Mammary microvascular endothelial cell (primary cell): Measurements from ENCODE around the gene KLHL26. TPM values are rescaled to one million over a fixed set of nuclear protein-coding genes. Genes with fewer than 3 reads are reported as not detected.

Experiments
- total RNA-seq: library from RNA; depleted of rRNA; stranded (reverse); fragments of >200 nt; gene quantifications from 2 replicates; pipeline ENCODE4 v1.2.3, GENCODE V29; 2015

Gene KLHL26, protein sequence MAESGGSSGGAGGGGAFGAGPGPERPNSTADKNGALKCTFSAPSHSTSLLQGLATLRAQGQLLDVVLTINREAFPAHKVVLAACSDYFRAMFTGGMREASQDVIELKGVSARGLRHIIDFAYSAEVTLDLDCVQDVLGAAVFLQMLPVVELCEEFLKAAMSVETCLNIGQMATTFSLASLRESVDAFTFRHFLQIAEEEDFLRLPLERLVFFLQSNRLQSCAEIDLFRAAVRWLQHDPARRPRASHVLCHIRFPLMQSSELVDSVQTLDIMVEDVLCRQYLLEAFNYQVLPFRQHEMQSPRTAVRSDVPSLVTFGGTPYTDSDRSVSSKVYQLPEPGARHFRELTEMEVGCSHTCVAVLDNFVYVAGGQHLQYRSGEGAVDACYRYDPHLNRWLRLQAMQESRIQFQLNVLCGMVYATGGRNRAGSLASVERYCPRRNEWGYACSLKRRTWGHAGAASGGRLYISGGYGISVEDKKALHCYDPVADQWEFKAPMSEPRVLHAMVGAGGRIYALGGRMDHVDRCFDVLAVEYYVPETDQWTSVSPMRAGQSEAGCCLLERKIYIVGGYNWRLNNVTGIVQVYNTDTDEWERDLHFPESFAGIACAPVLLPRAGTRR
- total RNA-seq: 3.4 and 5.4 TPM in 2 replicates

DNA sequence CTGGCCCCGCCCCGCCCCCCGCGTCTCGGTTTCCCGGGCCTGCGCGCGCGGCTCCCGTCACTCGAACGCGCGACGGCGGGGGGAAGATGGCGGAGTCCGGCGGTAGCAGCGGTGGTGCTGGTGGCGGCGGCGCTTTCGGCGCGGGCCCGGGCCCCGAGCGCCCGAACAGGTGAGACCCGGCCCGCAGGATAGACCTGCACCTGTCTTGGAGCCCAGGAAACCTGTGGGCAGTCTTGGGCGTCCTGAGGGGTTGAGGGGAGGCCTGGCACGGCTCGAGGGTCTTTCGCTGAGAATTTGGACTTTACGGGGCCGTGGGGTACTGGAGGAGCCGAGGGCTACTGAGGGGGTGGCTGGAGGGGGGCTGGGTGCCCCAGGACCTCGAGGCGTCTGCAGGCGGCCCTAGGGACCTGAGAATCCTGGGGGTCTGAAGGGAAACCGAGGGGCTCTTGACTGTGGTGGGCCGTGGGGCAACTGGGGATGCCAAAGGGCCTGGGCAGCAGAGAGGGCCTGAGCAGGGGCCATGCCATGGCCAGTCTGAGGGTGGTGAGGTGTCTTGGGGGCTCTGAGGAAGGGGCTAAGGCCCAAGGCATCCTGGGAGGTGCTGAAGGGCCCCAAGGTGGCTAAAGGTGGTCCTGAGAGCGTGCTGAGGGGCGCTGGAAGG lies at the start of gene KLHL26:
Gene KLHL26 (plus strand): TSS at position 60 of the 661 bp plus-strand sequence. CDS start 27 bp downstream, at position 87.

DNA sequence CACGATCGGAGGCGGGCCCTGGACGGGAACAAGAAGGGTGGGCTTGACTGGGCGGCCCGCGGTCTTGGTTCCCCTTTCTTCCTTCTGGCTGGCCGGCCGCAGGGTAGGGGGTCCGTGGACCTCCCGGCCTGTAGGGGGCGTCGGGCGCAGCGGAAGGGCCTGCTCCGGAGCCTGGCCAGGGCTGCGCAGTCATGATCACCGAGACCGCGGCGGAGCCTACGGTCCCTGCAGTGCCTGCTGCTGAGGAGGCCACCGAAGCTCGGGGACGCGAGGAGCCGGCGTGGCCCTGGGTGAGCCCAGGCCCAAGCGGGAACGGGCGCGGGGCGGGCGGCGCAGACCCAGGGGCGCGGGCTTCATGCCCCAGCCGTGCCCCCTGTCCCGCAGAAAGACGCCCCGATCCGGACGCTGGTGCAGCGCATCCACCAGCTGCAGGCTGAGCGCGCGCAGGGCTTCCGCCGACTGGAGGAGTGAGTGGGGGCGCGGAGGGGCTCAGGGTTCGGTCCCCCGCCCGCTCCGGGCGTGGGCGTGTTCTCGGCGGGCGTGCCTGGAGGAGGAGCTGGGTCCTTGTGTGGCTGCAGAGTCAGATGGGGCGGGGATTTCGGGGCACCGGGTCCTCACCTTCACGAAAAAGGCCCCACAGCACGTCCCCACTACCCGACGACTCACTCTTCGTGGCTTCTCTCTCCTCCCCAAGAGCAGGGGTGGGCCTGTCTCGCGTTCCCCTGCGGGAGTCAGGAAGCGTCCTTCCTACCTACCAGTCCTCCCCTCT lies 48.0 kb upstream of the KLHL26 start, which contains the start of gene REX1BD:
Gene REX1BD (plus strand): TSS at position 188 of the 769 bp plus-strand sequence. CDS start 4 bp downstream, at position 192.

DNA sequence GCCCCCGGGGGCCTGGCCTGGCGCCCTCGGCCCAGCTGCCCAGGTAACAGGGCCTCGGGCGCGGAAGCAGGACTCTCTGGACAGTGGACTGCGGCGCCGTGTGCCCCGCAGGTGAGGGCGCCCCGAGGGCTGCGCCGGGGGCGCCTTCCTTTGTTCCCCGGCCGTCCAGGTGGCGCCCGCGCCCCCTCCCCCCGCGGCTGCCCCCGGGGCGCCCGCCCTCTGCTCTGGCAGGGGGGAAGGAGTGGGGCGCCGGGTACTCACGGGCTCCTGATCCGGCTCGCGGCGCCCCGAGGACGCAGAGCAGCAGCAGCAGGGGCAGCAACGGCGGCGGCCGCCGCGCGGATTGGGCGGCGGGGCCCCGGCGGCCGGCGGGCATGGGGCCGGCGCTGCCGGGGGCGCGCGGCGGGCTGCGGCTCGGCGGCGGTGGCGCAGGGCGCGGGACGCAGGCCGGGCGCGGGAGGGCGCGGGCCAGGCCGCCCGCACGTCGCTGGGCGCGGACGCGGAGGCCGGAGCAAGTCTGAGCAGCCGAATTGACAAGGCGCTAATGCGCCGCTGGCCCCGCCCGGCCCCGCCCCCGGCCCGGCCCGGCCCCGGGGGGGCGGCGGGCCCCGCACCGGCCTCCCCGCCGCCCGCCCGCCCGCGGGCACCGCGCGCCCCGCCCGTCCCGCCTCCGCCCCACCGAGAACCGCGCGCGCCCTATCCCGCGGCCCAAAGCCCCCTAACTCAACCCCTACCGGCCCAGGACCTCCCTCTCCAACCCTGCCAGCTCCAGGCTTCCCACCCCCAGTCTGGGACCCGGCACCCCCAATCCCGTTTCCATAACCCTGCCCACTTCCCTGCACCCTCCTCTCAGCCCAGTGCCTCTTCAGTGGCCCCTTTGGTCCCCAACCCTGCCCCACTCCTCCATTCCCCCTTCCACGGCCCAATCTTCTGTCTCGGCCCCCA lies 30.3 kb upstream of the KLHL26 start, which contains the start of gene CRLF1:
Gene CRLF1 (minus strand): TSS at position 519 of the 945 bp plus-strand sequence. CDS start 143 bp downstream, at position 376.

DNA sequence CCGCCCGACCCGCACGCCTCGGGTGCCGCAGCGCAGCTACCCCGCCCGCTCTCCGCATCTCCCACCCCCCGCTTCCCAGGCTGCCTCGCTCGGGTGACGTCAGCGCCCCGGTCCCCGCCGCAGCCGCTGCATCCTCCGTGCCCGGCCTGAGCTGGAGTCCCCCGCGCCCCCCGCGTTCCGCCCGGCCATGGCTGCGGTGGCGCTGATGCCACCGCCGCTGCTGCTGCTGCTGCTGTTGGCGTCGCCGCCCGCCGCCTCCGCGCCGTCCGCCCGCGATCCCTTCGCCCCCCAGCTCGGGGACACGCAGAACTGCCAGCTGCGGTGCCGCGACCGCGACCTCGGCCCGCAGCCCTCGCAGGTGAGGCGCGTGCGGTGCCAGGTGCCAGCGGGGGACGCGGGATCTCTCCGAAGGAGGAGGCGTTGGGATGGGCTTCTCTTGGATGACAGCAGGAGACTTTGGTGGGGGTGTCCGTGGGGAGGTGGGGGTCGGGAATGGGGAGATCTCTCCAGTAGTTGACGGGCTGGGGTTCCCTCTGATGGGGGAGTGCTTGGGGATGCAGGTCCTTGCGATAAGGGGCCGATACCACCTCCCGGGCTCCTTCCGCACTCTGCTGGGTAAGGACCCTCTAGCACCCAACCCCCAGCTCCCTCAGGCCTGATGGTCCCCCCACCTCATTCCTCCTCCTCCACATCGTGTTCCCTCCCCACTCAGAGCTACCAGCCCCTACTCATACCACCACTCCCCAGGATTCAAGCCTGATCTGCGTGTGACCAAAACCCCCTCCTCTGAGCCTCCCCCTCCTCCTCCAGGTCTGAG lies 23.8 kb upstream of the KLHL26 start, which contains the start of gene TMEM59L:
Gene TMEM59L (plus strand): TSS at position 99 of the 817 bp plus-strand sequence. CDS start 89 bp downstream, at position 188.

DNA sequence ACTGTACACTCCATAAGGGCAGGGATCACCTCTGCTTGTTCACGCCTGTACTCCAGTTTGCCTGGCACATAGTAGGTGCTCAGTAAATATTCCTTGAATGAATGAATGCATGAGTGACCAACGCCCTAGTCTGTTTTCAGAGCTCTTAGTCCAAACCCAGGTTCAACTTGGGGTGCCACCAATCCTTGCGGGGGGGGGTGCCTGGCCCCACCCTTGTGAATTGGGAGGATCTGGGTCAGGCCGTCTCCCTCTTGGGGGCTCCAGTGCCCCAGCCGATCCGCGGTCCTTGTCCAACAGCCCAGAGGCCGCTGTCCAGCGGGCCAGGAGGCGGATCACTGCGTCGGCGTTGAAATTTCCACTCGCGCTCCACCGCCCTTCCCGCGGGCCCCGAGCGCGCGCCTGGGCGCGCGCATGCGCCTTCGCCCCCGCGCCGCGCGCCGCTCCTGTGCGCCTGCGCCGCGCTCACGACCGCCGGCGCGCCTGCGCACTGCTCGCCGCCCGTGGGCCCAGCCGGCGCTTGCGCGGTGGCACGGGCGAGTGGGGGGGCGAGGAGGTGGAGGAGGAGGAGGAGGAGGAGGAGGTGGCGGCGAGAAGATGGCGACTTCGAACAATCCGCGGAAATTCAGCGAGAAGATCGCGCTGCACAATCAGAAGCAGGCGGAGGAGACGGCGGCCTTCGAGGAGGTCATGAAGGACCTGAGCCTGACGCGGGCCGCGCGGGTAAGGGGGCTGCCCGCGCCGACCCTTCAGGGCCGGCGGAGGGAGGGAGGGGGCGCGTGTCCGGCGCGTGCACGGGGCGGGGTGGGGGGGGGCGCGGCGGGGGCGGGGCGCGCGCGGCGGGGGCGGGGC lies 46.5 kb downstream of the KLHL26 start, which contains the start of gene CRTC1:
Gene CRTC1 (plus strand): TSS at position 572 of the 849 bp plus-strand sequence. CDS start 23 bp downstream, at position 595.

Other genes starting within 250 kb of the KLHL26 start
- gene LRRC25, start 239.4 kb upstream of the KLHL26 start, total RNA-seq: not detected in 2 replicates
- 134 and 141 TPM in 2 replicates for gene SSBP4, start 217.6 kb upstream of the KLHL26 start, total RNA-seq
- 24.8 and 26.0 TPM in 2 replicates for gene ISYNA1, start 198.9 kb upstream of the KLHL26 start, total RNA-seq
- 13.9 and 17.0 TPM in 2 replicates for gene ELL, start 115.0 kb upstream of the KLHL26 start, total RNA-seq
- gene FKBP8, start 93.5 kb upstream of the KLHL26 start, total RNA-seq: 209 and 231 TPM in 2 replicates
- gene KXD1, start 79.2 kb upstream of the KLHL26 start, total RNA-seq: 141 and 143 TPM in 2 replicates
- 814 and 1,089 TPM in 2 replicates for gene UBA52, start 65.2 kb upstream of the KLHL26 start, total RNA-seq
- 153 and 160 TPM in 2 replicates for gene REX1BD, start 48.2 kb upstream of the KLHL26 start, total RNA-seq
- 0.53 and 0.69 TPM in 2 replicates for gene CRLF1, start 30.2 kb upstream of the KLHL26 start, total RNA-seq
- 0.07 TPM in 1 of 2 replicates, not detected in the other for gene TMEM59L, start 24.2 kb upstream of the KLHL26 start, total RNA-seq
- 2.0 and 3.7 TPM in 2 replicates for gene CRTC1, start 46.7 kb downstream of the KLHL26 start, total RNA-seq
- not detected in 2 replicates for gene COMP, start 154.3 kb downstream of the KLHL26 start, total RNA-seq
- gene UPF1, start 194.9 kb downstream of the KLHL26 start, total RNA-seq: 42.9 and 49.8 TPM in 2 replicates